GM18505 (cell line): ENCODE results near the gene ZNF615.
"Not testable (repeated sequence)": the region's sequence is repeated elsewhere in the genome, so short reads cannot be mapped to it uniquely, and the experiment has no call there.

Source experiments
- ATAC-seq: cut with Tn5 transposase; IDR thresholded peaks from one replicate; pipeline ENCODE4 v1.9.1; 2021; ENCODE audit not compliant: unreplicated experiment
- POLR2A ChIP-seq: IDR thresholded peaks from 4 replicates; pipeline ENCODE4 v1.6.1; 2011; ENCODE audit warnings: borderline replicate concordance; ENCODE audit not compliant: insufficient read depth, insufficient read length; ENCODE audit errors: extremely low read depth

Gene ZNF615

DNA sequence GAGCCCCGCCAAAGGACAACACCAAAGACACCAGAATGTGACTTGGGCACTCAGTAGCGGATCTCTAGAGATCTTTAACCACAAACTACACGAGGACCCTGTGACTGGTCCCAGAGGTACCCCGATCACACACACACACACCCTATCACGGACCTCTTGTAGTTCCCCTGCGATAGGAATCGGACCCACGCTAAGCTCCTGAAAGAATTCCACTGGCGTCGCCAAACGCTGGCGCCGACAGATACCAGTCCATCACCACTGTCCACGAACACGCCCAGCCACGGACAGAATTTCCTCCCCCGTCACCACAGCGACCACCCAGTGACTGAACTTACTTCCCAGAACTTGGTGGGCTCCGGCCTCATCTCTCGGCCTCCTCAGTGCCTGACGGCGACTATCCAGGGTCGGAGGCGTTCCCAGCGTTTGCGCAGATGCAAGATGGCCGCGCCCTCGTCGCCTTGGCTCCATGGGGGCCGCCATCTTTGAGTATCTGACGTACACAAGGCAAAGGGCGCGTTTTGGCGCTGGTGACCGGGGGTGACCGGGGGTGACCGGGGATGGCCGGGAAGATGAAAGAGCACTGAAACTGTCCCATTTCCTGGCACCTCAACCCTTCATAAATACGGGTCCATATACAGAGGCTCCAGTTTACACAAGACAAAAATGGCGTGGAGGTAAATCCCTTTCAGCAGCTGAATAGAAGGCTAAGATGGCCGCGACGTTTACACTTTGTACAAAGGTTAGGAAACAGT lies at the start of gene ZNF615:
Gene ZNF615 (minus strand): TSS at position 406 of the 752 bp plus-strand sequence. CDS start 4,500 bp downstream, outside the sequence.
- TF ChIP-seq POLR2A, result peak; percentile 61
- ATAC-seq, result peak; percentile 93

DNA sequence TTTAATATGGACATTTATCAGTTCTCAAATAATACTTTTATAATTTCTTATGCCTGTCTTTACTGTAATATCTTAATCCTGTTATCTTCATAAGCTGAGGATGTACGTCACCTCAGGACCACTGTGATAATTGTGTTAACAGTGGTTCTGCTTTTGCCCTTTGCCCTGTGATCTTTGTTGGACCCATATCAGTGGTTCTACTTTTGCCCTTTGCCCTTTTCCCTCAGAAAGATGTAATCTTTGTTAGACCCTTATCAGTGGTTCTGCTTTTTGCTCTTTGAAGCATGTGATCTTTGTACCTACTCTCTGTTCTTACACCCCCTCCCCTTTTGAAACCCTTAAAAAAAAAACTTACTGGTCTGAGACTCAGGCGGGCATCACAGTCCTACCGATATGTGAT lies 48.5 kb upstream of the ZNF615 start:
- not testable (repeated sequence) for ATAC-seq

DNA sequence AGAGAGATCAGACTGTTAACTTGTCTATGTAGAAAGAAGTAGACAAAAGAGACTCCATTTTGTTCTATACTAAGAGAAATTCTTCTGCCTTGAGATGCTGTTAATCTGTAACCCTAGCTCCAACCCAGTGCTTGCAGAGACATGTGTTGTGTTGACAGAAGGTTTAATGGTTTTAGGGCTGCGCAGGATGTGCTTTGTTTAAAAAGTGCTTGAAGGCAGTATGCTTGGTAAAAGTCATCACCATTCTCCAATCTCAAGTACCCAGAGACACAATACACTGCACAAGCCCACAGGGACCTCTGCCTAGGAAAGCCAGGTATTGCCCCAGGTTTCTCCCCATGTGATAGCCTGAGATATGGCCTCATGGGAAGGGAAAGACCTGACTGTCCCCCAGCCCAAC lies 43.7 kb upstream of the ZNF615 start:
- ATAC-seq, result not testable (repeated sequence)

DNA sequence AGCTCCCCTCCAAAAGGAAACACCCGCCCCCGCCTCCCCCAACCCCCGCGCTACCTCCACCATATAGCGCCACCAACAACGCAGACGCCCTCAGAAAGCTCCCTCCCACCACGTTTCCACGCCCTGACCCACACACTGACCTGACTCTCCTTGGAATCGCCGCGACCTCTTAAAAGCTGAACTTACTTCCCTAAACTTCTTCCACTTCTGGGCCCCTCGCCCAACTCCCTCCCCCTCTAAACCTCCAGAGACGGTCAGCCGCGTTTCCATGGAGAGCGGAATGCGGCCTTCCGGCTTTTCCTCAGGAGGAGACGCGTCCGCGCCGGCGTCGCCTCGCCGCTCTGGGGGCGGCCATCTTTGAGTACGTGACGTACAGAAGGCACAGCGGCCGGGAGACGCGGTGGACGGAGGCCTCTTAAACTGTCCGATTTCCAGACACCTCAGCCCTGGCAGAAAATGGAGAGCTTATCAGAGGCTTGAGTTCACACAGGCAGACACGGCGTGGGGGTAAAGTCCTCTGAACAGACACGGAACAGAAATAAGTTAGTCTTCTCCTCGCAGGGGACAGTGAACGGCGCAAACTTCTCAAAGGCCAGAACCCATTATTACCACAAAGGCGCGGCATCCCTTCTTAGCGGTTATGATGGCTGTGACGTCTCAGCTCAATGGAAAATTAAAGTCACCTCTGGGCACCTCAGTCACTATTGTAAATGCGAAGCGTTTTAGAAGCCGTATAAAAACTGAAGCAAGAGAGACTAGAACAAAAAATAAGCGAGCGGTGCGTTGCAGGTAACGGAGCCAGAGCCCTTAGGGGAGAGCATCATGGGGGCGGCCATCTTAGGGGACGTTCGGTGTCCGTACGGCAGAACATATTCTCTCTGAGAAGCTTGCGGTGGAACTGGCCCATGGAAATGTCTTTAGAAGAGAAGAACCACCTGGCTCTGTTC lies 40.8 kb upstream of the ZNF615 start, which contains the start of gene ZNF432:
Gene ZNF432 (minus strand): TSS at position 284 of the 947 bp plus-strand sequence. CDS start 1,970 bp downstream, outside the sequence.
- peak; percentile 53 for TF ChIP-seq POLR2A
- ATAC-seq, result peak; percentile 92

- ATAC-seq, result no peak
- no peak for TF ChIP-seq POLR2A
Measured at GRCh38 chr19:52039169-52039568, 31.2 kb upstream of the ZNF615 start.

- TF ChIP-seq POLR2A, result no peak
- ATAC-seq, result no peak
Measured at GRCh38 chr19:52034051-52034728, 26.2 kb upstream of the ZNF615 start.

GRCh38 chr19:52028780-52029123 lies 20.7 kb upstream of the ZNF615 start:
- TF ChIP-seq POLR2A, result no peak
- peak; percentile 23 for ATAC-seq

GRCh38 chr19:52028027-52028779 lies 20.2 kb upstream of the ZNF615 start, which contains the start of gene ZNF614:
ZNF614 (minus strand) TSS chr19:52028379; CDS start chr19:52025745, 2,634 bp downstream.
- ATAC-seq, result peak; percentile 89
- peak; percentile 95 for TF ChIP-seq POLR2A

DNA sequence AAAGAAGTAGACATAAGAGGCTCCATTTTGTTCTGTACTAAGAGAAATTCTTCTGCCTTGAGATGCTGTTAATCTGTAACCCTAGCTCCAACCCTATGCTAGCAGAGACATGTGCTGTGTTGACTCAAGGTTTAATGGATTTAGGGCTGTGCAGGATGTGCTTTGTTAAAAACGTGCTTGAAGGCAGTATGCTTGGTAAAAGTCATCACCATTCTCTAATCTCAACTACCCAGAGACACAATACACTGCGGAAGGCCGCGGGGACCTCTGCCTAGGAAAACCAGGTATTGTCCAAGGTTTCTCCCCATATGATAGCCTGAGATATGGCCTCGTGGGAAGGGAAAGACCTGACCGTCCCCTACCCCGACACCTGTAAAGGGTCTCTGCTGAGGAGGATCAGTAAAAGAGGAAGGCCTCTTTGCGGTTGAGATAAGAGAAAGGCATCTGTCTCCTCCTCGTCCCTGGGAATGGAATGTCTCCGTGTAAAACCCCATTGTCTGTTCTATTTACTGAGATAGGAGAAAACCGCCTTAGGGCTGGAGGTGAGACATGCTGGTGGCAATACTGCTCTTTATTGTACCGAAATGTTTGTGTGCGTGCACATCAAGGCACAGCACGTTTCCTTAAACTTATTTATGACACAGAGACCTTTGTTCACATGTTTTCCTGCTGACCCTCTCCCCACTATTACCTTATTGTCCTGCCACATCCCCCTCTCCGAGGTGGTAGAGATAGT lies 18.4 kb upstream of the ZNF615 start:
- ATAC-seq, result not testable (repeated sequence)

DNA sequence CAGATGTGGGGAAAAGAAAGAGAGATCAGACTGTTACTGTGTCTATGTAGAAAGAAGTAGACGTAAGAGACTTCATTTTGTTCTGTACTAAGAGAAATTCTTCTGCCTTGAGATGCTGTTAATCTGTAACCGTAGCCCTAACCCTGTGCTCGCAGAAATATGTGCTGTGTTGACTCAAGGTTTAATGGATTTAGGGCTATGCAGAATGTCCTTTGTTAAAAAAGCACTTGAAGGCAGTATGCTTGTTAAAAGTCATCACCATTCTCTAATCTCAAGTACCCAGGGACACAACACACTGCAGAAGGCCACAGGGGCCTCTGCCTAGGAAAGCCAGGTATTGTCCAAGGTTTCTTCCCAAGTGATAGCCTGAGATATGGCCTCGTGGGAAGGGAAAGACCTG lies 16.5 kb upstream of the ZNF615 start:
- not testable (repeated sequence) for ATAC-seq

DNA sequence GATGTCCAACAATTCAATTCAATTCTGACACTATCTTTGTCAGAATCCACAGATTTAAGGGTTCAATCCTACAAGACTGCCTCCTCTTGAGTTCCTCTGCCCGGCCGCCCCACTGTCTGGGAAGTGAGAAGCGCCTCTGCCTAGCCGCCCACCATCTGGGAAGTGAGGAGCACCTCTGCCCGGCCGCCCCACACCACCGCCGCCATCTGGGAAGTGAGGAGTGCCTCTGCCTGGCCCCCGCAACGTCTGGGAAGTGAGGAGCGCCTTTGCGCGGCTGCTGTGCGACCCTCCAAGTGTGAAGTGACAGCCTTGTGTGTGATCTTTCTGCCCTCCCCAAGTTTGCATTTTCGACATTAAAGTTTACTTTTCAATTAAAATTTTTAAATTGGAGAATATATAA lies 14.2 kb upstream of the ZNF615 start:
- no peak for TF ChIP-seq POLR2A
- no peak for ATAC-seq

GRCh38 chr19:52020506-52020905 lies 12.5 kb upstream of the ZNF615 start:
- no peak for TF ChIP-seq POLR2A
- ATAC-seq, result no peak
